Right lobe of liver (tissue), 6 donors: ENCODE results near the gene UPP2. TPM values are rescaled to one million over a fixed set of nuclear protein-coding genes. Genes with fewer than 3 reads are reported as not detected.

Experiments
- ATAC-seq, 4 donors: fragments of 200-7000 bp; cut with Tn5 transposase; one replicate each; pipeline ENCODE4 v1.9.1; 2020; ENCODE audit warnings: mild to moderate bottlenecking in 4 of 4, moderate library complexity in 4 of 4
- DNase-seq, 3 donors: peaks; one replicate each; pipeline ENCODE4 v3.0.0-alpha.2; 2020
- H3K27ac ChIP-seq, 3 donors: fragments of 200-600 bp; one replicate each; pipeline ENCODE4 v1.8.0; 2022
- H3K27me3 ChIP-seq, 2 donors: fragments of 200-600 bp; one replicate each; pipeline ENCODE4 v1.8.0; 2022
- H3K36me3 ChIP-seq, 4 donors: fragments of 200-600 bp; sonication (generic) in 1 of 4; one replicate each; pipeline versions ENCODE4 v1.5.1 to v1.8.0; 2017 to 2022; ENCODE audit warnings: control low read depth in 1 of 4
- H3K4me1 ChIP-seq, 4 donors: fragments of 200-600 bp; sonication (generic) in 1 of 4; one replicate each; pipeline versions ENCODE4 v1.5.1 to v1.8.0; 2017 to 2022; ENCODE audit warnings: control low read depth in 1 of 4
- H3K4me3 ChIP-seq, 3 donors: fragments of 200-600 bp; one replicate each; pipeline ENCODE4 v1.8.0; 2022
- H3K9me3 ChIP-seq, 4 donors: fragments of 200-600 bp; sonication (generic) in 1 of 4; one replicate each; pipeline versions ENCODE4 v1.5.1 to v1.8.0; 2017 to 2022; ENCODE audit warnings: control low read depth in 1 of 4
- POLR2A ChIP-seq: fragments of 450-650 bp; IDR thresholded peaks from one replicate; pipeline ENCODE4 v1.6.1; 2017; ENCODE audit warnings: antibody characterized with exemption, mild to moderate bottlenecking
- WGBS: methylation state at CpG from one replicate; pipeline ENCODE4 v1.1.6; 2018; ENCODE audit warnings: low coverage, low lambda C conversion rate; ENCODE audit not compliant: insufficient coverage; ENCODE audit errors: missing lambda C conversion rate; 5-methylcytosine and 5-hydroxymethylcytosine counted together
- intact Hi-C, 2 donors: fragments of 100-400 bp; cut with DNase I; formaldehyde crosslinking; loops; one replicate each; pipeline versions ENCODE4 v1.11.2 to v1.14.1; 2022
- total RNA-seq, 6 experiments: library from RNA; depleted of rRNA in 2 of 6; stranded (reverse); fragments of >200 nt in 2 of 6; fragmentation: NEBNext Ultra II Directional in 3 of 6; extraction: Animal tissue kit (Norgen Biotek cat#: 25700) in 3 of 6; gene quantifications; one replicate each; pipeline versions ENCODE4 v1.1.0 to v1.2.4, GENCODE V29; 2016 to 2023
- TF ChIP-seq, protein P1 (sequence below), 4 donors: fragments of 200-600 bp in 3 of 4; fragments of 450-650 bp in 1 of 4; IDR thresholded peaks; one replicate each; pipeline versions ENCODE4 v1.5.1 to v1.8.0; 2016 to 2022; ENCODE audit warnings: antibody characterized with exemption in 4 of 4, mild to moderate bottlenecking in 2 of 4
- donor health status: DM: no; HTN: yes; CAD: no.
- donor health status: DM: no; HTN: no; CAD: no.
- donor health status: DM: no; HTN: no; CAD: no.
- donor health status: DM: no; HTN: yes; CAD: no.
- donor health status: DM: no; HTN: yes; CAD: no.

UPP2 gene
- total RNA-seq, 6 experiments from 2014 or later = 0.53 to 36.4 (median 1.7) TPM

DNA sequence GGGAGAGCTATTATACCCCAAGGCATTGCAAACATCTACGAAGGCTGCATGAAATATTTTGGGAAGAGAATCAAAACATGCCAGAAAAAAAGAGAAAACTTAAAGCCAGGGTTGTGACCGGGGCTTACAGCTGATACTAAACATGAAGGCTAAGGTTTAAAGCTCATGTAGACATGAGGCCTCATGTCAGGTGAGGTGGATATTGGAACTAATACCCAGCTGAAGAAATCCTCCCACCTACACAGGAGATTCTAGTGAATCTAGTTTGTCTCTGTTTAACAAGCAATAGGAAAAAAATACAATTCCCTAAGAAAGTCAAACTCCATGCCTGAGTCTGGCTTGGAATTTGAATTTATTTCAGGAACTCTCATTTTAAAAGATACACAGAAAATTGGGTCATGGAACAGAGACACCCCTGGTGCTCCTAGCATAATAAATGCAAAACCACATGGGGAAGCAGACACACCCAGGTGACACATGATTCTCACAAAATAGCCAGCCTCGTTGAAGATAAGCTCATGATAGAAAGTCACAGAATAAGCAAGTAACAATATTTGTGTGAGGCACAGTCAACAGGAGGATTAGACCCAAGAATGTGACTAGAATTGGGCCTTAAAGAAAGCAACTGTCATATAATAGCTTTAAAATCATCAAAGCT is 42.2 kb downstream of the UPP2 start:
- no peak overlapping the region for H3K4me3 ChIP-seq
- DNase-seq (no peak), ATAC-seq (no peak)
- no peaks in the 10 kb centered on the region for H3K4me1 ChIP-seq
- no peaks in the 10 kb centered on the region for H3K36me3 ChIP-seq
- no peak overlapping the region for H3K27ac ChIP-seq
- TF ChIP-seq, protein P1, sequence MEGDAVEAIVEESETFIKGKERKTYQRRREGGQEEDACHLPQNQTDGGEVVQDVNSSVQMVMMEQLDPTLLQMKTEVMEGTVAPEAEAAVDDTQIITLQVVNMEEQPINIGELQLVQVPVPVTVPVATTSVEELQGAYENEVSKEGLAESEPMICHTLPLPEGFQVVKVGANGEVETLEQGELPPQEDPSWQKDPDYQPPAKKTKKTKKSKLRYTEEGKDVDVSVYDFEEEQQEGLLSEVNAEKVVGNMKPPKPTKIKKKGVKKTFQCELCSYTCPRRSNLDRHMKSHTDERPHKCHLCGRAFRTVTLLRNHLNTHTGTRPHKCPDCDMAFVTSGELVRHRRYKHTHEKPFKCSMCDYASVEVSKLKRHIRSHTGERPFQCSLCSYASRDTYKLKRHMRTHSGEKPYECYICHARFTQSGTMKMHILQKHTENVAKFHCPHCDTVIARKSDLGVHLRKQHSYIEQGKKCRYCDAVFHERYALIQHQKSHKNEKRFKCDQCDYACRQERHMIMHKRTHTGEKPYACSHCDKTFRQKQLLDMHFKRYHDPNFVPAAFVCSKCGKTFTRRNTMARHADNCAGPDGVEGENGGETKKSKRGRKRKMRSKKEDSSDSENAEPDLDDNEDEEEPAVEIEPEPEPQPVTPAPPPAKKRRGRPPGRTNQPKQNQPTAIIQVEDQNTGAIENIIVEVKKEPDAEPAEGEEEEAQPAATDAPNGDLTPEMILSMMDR (IDR thresholded peaks at IDR 0.05) = no peak
- no peak for TF ChIP-seq POLR2A
- intact Hi-C loops = no loop called here
- H3K9me3 ChIP-seq = no peaks in the 10 kb centered on the region
- H3K27me3 ChIP-seq = no peaks in the 10 kb centered on the region
- 59% methylated on average over 3 of the region's 3 CpGs for WGBS

DNA sequence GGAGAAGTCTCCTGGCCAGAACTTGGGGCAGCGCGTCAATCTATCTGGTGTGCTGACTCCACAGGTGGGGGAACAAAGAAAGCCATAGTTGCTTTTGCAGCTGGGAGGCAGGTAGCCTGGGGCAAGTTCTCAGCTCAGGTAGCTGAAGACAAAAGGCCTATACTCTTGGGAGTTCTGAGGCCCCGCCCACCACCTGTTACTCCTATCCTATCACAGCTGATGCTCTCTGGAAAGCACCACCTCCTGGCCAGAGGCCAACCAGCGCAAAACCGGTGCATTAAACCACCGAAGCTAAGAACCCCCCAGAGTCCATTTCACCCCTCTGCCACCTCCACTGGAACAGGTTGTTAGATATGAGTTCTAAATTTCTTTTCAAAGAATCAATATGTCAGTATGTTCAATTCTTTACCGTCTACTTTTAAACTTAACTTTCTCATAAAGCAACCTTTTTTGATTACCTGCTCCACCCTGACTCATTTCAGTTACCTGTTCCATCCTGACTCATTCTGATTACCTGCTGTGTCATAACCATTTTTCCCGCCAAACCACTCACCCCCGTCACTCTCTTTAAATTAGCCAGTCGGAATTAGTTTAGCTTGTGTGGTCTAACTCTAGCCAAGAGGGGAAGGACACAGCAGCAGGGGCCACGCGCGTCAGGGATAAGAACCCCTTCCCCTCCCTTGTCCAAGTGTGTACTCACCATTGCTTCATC is 43.4 kb downstream of the UPP2 start:
- no peak for ATAC-seq
- intact Hi-C loops = no loop called here
- 94% methylated on average over 10 of the region's 13 CpGs for WGBS
- Histone ChIP-seq H3K9me3 (no peaks in the 10 kb centered on the region), H3K27me3 (no peaks in the 10 kb centered on the region), H3K4me1 (no peaks in the 10 kb centered on the region), H3K36me3 (no peaks in the 10 kb centered on the region), H3K4me3 (no peak overlapping the region), H3K27ac (no peak overlapping the region)
- TF ChIP-seq POLR2A = no peak
- TF ChIP-seq, protein P1 (IDR thresholded peaks at IDR 0.05) = no peak
- no peak for DNase-seq

DNA sequence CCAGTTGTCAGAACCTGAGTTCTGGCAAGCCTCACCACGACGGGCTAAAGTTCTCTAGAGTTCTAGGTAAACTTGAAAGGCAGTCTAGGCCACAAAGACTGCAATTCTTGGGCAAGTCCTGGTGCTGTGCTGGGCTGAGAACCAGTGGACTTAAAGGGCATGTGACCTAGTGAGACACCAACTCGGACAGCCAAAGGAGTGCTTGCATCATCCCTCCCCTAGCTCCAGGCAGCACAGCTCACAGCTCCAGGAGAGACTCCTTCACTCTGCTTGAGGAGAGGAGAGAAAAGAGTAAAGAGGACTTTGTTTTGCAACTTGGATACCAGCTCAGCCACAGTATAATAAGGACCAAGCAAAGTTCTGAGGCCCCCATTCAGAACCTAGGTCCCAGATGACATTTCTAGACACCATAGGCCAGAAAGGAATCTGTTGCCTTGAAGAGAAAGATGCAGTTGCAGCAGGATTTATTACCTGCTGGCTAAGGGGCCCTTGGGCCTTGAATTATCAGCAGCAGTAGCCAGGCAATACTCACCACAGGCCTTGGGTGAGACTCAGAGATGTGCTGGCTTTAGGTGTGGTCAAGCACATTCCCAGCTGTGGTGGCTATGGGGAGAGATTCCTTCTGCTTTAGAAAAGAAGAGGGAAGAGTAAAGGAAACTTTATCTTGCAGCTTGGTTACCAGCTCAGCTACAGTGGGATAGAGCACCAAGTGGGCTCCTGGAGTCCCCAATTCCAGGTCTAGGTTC is 51.8 kb downstream of the UPP2 start:
- WGBS = 11% methylated on average over 1 of the region's 3 CpGs
- peaks cover 0 to 9% (median 0%) of the 10 kb centered on the region in 4 donors for H3K9me3 ChIP-seq
- no peak for ATAC-seq
- no peak for TF ChIP-seq POLR2A
- TF ChIP-seq, protein P1 (IDR thresholded peaks at IDR 0.05) = no peak
- H3K4me3 ChIP-seq = no peak overlapping the region
- DNase-seq = no peak
- intact Hi-C loops = no loop called here
- H3K27me3 ChIP-seq = no peaks in the 10 kb centered on the region
- no peaks in the 10 kb centered on the region for H3K4me1 ChIP-seq
- H3K27ac ChIP-seq = no peak overlapping the region
- H3K36me3 ChIP-seq = no peaks in the 10 kb centered on the region

DNA sequence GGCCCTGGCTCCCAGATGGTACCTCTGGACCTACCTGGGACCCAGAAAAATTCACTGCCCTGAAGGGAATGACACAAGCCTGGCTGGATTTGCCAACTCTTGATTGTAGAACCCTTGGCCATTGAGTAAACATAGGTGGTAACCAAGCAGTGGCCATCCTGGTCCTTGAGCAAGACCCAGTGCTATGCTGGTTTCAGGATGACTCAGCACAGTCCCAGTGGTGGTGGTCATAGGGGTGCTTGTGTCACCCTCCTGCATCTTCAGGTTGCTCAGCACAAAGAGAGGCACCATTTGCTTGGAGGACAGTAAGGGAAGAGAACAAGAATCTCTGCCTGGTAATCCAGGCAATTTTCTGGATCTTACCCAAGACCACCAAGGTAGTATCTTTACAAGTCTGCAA is 52.9 kb downstream of the UPP2 start:
- Histone ChIP-seq H3K36me3 (no peaks in the 10 kb centered on the region), H3K27ac (no peak overlapping the region), H3K4me1 (no peaks in the 10 kb centered on the region), H3K4me3 (no peak overlapping the region), H3K9me3 (peaks cover 0 to 9% (median 0%) of the 10 kb centered on the region in 4 donors), H3K27me3 (no peaks in the 10 kb centered on the region)
- no peak for TF ChIP-seq POLR2A
- TF ChIP-seq, protein P1 (IDR thresholded peaks at IDR 0.05) = no peak
- intact Hi-C loops = no loop called here
- DNase-seq (no peak), ATAC-seq (no peak)
